HepG2 (cell line): ENCODE data around the gene RSPRY1. TPM values are rescaled to one million over a fixed set of nuclear protein-coding genes. Genes with fewer than 3 reads are reported as not detected.

Source experiments
- AGO2 ChIP-seq: fragments of 200-400 bp; formaldehyde crosslinking; optimal IDR thresholded peaks from 2 replicates; pipeline ENCODE3; 2017; ENCODE audit warnings: mild to moderate bottlenecking, low read depth, low read length, moderate library complexity
- GPN1 ChIP-seq: sonication (generic); formaldehyde crosslinking; IDR thresholded peaks from 2 replicates; pipeline ENCODE4 v1.5.1; 2020; ENCODE audit warnings: missing genetic modification reagents, borderline replicate concordance
- GTF3A ChIP-seq: sonication (generic); formaldehyde crosslinking; conservative IDR thresholded peaks from 2 replicates; pipeline ENCODE4 v1.4.0; 2020; ENCODE audit warnings: mild to moderate bottlenecking, missing genetic modification reagents
- HNRNPLL ChIP-seq: fragments of 200-400 bp; formaldehyde crosslinking; IDR thresholded peaks from 2 replicates; pipeline ENCODE4 v1.6.1; 2017; ENCODE audit warnings: mild to moderate bottlenecking, low read depth, low read length; ENCODE audit not compliant: poor library complexity, severe bottlenecking
- NFIB ChIP-seq: sonication (generic); formaldehyde crosslinking; IDR thresholded peaks from 2 replicates; pipeline ENCODE4 v1.9.0; 2021; ENCODE audit warnings: missing genetic modification reagents, mild to moderate bottlenecking, borderline replicate concordance
- NR2F2 ChIP-seq: IDR thresholded peaks from 2 replicates; pipeline ENCODE4 v1.6.1; 2012; ENCODE audit warnings: low read depth, inconsistent platforms, borderline replicate concordance
- PRDM10 ChIP-seq: sonication (generic); formaldehyde crosslinking; IDR thresholded peaks from 2 replicates; pipeline ENCODE4 v1.4.0; 2020; ENCODE audit warnings: low read depth, missing genetic modification reagents
- RARA ChIP-seq: IDR thresholded peaks from 2 replicates; pipeline ENCODE4 v1.6.1; 2016; ENCODE audit warnings: missing genetic modification reagents, missing compliant biosample characterization
- RERE ChIP-seq: IDR thresholded peaks from 2 replicates; pipeline ENCODE4 v1.6.1; 2016; ENCODE audit warnings: low read depth, missing genetic modification reagents, missing compliant biosample characterization
- RFXAP ChIP-seq: sonication (generic); formaldehyde crosslinking; IDR thresholded peaks from 2 replicates; pipeline ENCODE4 v1.4.0; 2020; ENCODE audit warnings: missing genetic modification reagents, borderline replicate concordance
- SMYD3 ChIP-seq: sonication (generic); formaldehyde crosslinking; IDR thresholded peaks from 2 replicates; pipeline ENCODE4 v1.8.1; 2023; ENCODE audit warnings: mild to moderate bottlenecking, missing genetic modification reagents
- SYNCRIP ChIP-seq: fragments of 200-400 bp; formaldehyde crosslinking; IDR thresholded peaks from 2 replicates; pipeline ENCODE4 v1.6.1; 2018; ENCODE audit warnings: mild to moderate bottlenecking, low read depth, low read length; ENCODE audit not compliant: insufficient read depth
- TARDBP ChIP-seq: sonication (generic); formaldehyde crosslinking; IDR thresholded peaks from 2 replicates; pipeline ENCODE4 v1.8.0; 2022; ENCODE audit warnings: mild to moderate bottlenecking, missing genetic modification reagents
- TCF7L2 ChIP-seq: IDR thresholded peaks from 2 replicates; pipeline ENCODE4 v1.6.1; 2011; ENCODE audit warnings: mild to moderate bottlenecking, low read depth, low read length, moderate library complexity
- ZBTB46 ChIP-seq: sonication (generic); formaldehyde crosslinking; IDR thresholded peaks from 2 replicates; pipeline ENCODE4 v1.4.0; 2020; ENCODE audit warnings: mild to moderate bottlenecking, missing genetic modification reagents, borderline replicate concordance
- ZC3H13 ChIP-seq: sonication (generic); formaldehyde crosslinking; IDR thresholded peaks from 2 replicates; pipeline ENCODE4 v1.8.1; 2023; ENCODE audit warnings: mild to moderate bottlenecking, missing genetic modification reagents, moderate library complexity
- ZNF234 ChIP-seq: sonication (generic); formaldehyde crosslinking; conservative IDR thresholded peaks from 2 replicates; pipeline ENCODE4 v1.5.1; 2020; ENCODE audit warnings: mild to moderate bottlenecking, missing genetic modification reagents
- ZNF556 ChIP-seq: sonication (generic); formaldehyde crosslinking; IDR thresholded peaks from 2 replicates; pipeline ENCODE4 v1.4.0; 2020; ENCODE audit warnings: mild to moderate bottlenecking, missing genetic modification reagents, borderline replicate concordance
- ZNF891 ChIP-seq: sonication (generic); formaldehyde crosslinking; IDR thresholded peaks from 2 replicates; pipeline ENCODE4 v1.5.0; 2020; ENCODE audit warnings: mild to moderate bottlenecking, missing genetic modification reagents
- polyA plus RNA-seq, 8 experiments: library from polyadenylated mRNA; depleted of rRNA in 3 of 8; stranded (reverse) in 7 of 8; unstranded in 1 of 8; fragments of >200 nt; fragmentation: Illumina TruSeq in 4 of 8; extraction: Trizol in 4 of 8; gene quantifications; 2 replicates each; pipeline versions ENCODE4 v1.2.1 to v1.2.3, GENCODE V29; 2011 to 2016; ENCODE audit warnings: low read depth in 4 of 8, missing spikeins in 1 of 8, mixed read lengths in 1 of 8; ENCODE audit not compliant: insufficient read depth in 1 of 8
- total RNA-seq, 5 experiments: library from RNA; depleted of rRNA; stranded (reverse); fragments of >200 nt; fragmentation: Illumina TruSeq; extraction: Trizol; gene quantifications; 2 replicates each; pipeline ENCODE4 v1.2.3, GENCODE V29; 2016; ENCODE audit warnings: low read depth in 1 of 5

Gene RSPRY1
- total and polyA plus RNA-seq, 2 of the 13 experiments (the other 11 are each of a cell fraction or from before 2014, with no cell fraction given): 53.4 to 61.0 TPM

- TF ChIP-seq GTF3A (CRISPR knock-in tag) (peak; percentile 61; the same call in 1 of the 2 replicates), ZNF234 (no peak), AGO2 (no peak), NR2F2 (no peak), NFIB (CRISPR knock-in tag) (no peak), RARA (CRISPR knock-in tag) (no peak), PRDM10 (CRISPR knock-in tag) (no peak), GPN1 (no peak), TARDBP (CRISPR knock-in tag) (peak; percentile 23; the same call in 1 of the 2 replicates), SYNCRIP (no peak), TCF7L2 (no peak), SMYD3 (no peak), ZNF891 (no peak), ZNF556 (CRISPR knock-in tag) (0 out of 2 replicates have a peak, but pooled peaks have one; percentile 13), ZBTB46 (CRISPR knock-in tag) (no peak), RFXAP (no peak), HNRNPLL (no peak), RERE (CRISPR knock-in tag) (no peak), ZC3H13 (CRISPR knock-in tag) (0 out of 2 replicates have a peak, but pooled peaks have one; percentile 8)
These were observed 96.5 kb downstream of the RSPRY1 start (continued) for GRCh38 chr16:57282510-57283213.
